H1 (cell line): ENCODE results near the gene AGBL1. TPM values are rescaled to one million over a fixed set of nuclear protein-coding genes. Genes with fewer than 3 reads are reported as not detected.
A peak's percentile ranks its signal among the peaks of the same experiment; 100 is the strongest.

Experiments
- CTCF ChIA-PET: fragments of 300-600 bp; sonication (Branson Sonifier 250); formaldehyde crosslinking; loops from one replicate; lab custom pipeline; 2021; ENCODE audit not compliant: partially characterized antibody; lab: Charles Lee
- POLR2A ChIA-PET: fragments of 300-600 bp; sonication (Branson Sonifier 250); formaldehyde crosslinking; loops from one replicate; lab custom pipeline; 2021; ENCODE audit warnings: inconsistent platforms; ENCODE audit not compliant: partially characterized antibody; lab: Charles Lee
- DNase-seq, 2 experiments: peaks; one replicate each; pipeline versions ENCODE4 v3.0.0 to v3.0.0-alpha.2; 2010 to 2022; ENCODE audit warnings: low spot score in 2 of 2, low read depth in 1 of 2, mixed read lengths in 1 of 2
- FAIRE-seq: peaks from 2 replicates; lab custom pipeline; 2011; peaks lifted over from hg19 to GRCh38; lab: Jason Lieb, UNC
- H2AFZ ChIP-seq: 2 replicates; pipeline ENCODE4 v1.8.1; 2012; ENCODE audit warnings: low read length, inconsistent platforms
- H2AK5ac ChIP-seq: 2 replicates; pipeline ENCODE4 v1.6.1; 2013; ENCODE audit warnings: low read depth, low read length
- H2BK120ac ChIP-seq: replicated peaks from 2 replicates; pipeline ENCODE3; 2013; ENCODE audit warnings: low read depth, low read length, inconsistent platforms
- H2BK12ac ChIP-seq: 2 replicates; pipeline ENCODE4 v1.6.1; 2013; ENCODE audit warnings: low read depth, low read length
- H2BK15ac ChIP-seq: 2 replicates; pipeline ENCODE4 v1.6.1; 2013; ENCODE audit warnings: low read length
- H2BK20ac ChIP-seq: 2 replicates; pipeline ENCODE4 v1.6.1; 2013; ENCODE audit warnings: low read length
- H2BK5ac ChIP-seq: 2 replicates; pipeline ENCODE4 v1.6.1; 2013; ENCODE audit warnings: low read depth, low read length
- H3K14ac ChIP-seq: 2 replicates; pipeline ENCODE4 v1.6.1; 2013; ENCODE audit warnings: inconsistent platforms; ENCODE audit not compliant: insufficient read length
- H3K18ac ChIP-seq: 2 replicates; pipeline ENCODE4 v1.6.1; 2013; ENCODE audit warnings: low read length; ENCODE audit errors: extremely low read depth
- H3K23ac ChIP-seq: 2 replicates; pipeline ENCODE4 v1.6.1; 2013; ENCODE audit warnings: inconsistent platforms; ENCODE audit not compliant: insufficient read length
- H3K23me2 ChIP-seq: 2 replicates; pipeline ENCODE4 v1.6.1; 2013; ENCODE audit warnings: low read depth, low read length
- H3K27ac ChIP-seq: 2 replicates; pipeline ENCODE4 v1.6.1; 2011; ENCODE audit warnings: low read depth, low read length, inconsistent platforms
- H3K27me3 ChIP-seq, 4 experiments: replicated peaks in 1 of 4; 1 replicate in 1 of 4; 2 replicates in 3 of 4; pipeline versions ENCODE4 v1.6.1 to v1.8.1; 2011 to 2013; ENCODE audit warnings: low read length in 3 of 4, mild to moderate bottlenecking in 3 of 4, inconsistent platforms in 2 of 4, mixed read lengths in 2 of 4, moderate library complexity in 1 of 4; ENCODE audit not compliant: control insufficient read depth in 3 of 4, insufficient read depth in 3 of 4; ENCODE audit errors: extremely low read depth in 1 of 4
- H3K36me3 ChIP-seq, 4 experiments: 2 replicates each; pipeline versions ENCODE4 v1.6.1 to v1.8.1; 2011 to 2013; ENCODE audit warnings: mild to moderate bottlenecking in 4 of 4, low read length in 3 of 4, moderate library complexity in 2 of 4, control low read depth in 1 of 4, inconsistent platforms in 1 of 4; ENCODE audit not compliant: insufficient read depth in 4 of 4, control insufficient read depth in 2 of 4
- H3K4ac ChIP-seq: replicated peaks from 2 replicates; pipeline ENCODE3; 2013; ENCODE audit warnings: low read length, low read depth, mixed read lengths, inconsistent platforms; ENCODE audit not compliant: insufficient read length
- H3K4me1 ChIP-seq, 4 experiments: replicated peaks in 1 of 4; 1 replicate in 1 of 4; 2 replicates in 3 of 4; pipeline versions ENCODE4 v1.6.1 to v1.8.1; 2011 to 2013; ENCODE audit warnings: low read length in 3 of 4, inconsistent platforms in 2 of 4, mixed read lengths in 1 of 4; ENCODE audit not compliant: insufficient read depth in 4 of 4, control insufficient read depth in 3 of 4
- H3K4me2 ChIP-seq, 2 experiments: 2 replicates each; pipeline versions ENCODE4 v1.6.1 to v1.8.1; 2011 to 2013; ENCODE audit warnings: low read depth in 2 of 2, low read length in 2 of 2, control low read depth in 1 of 2, inconsistent platforms in 1 of 2, mild to moderate bottlenecking in 1 of 2; ENCODE audit not compliant: insufficient read depth in 1 of 2
- H3K4me3 ChIP-seq, 4 experiments: fragments of 200-600, 300-600 bp in 1 of 4; sonication (generic), shearing (Covaris generic), sonication (Bioruptor Twin) in 1 of 4; 2 replicates each; pipeline versions ENCODE4 v1.5.1 to v1.8.1; 2011 to 2016; ENCODE audit warnings: low read length in 4 of 4, low read depth in 3 of 4, control low read depth in 2 of 4, inconsistent platforms in 2 of 4, mild to moderate bottlenecking in 2 of 4, mixed read lengths in 1 of 4, moderate library complexity in 1 of 4; ENCODE audit not compliant: insufficient read depth in 2 of 4; ENCODE audit errors: extremely low read depth in 1 of 4
- H3K56ac ChIP-seq: replicated peaks from 2 replicates; pipeline ENCODE3; 2013; ENCODE audit warnings: low read depth, mild to moderate bottlenecking, mixed read lengths, low read length, inconsistent platforms; ENCODE audit not compliant: insufficient read length
- H3K79me1 ChIP-seq: 2 replicates; pipeline ENCODE4 v1.6.1; 2013; ENCODE audit warnings: low read depth, low read length, control low read depth
- H3K79me2 ChIP-seq, 2 experiments: 2 replicates each; pipeline versions ENCODE4 v1.6.1 to v1.8.1; 2012 to 2013; ENCODE audit warnings: low read length in 2 of 2, mild to moderate bottlenecking in 2 of 2, inconsistent platforms in 1 of 2; ENCODE audit not compliant: insufficient read depth in 2 of 2, control insufficient read depth in 1 of 2
- H3K9ac ChIP-seq, 4 experiments: replicated peaks in 1 of 4; 1 replicate in 1 of 4; 2 replicates in 3 of 4; pipeline versions ENCODE4 v1.6.1 to v1.8.1; 2011 to 2013; ENCODE audit warnings: low read depth in 3 of 4, low read length in 3 of 4, control low read depth in 2 of 4, mild to moderate bottlenecking in 2 of 4, moderate library complexity in 2 of 4, inconsistent platforms in 1 of 4; ENCODE audit errors: extremely low read depth in 1 of 4
- H3K9me3 ChIP-seq, 2 experiments: 2 replicates each; pipeline versions ENCODE4 v1.6.1 to v1.8.1; 2012 to 2013; ENCODE audit warnings: mild to moderate bottlenecking in 2 of 2, moderate library complexity in 2 of 2, control low read depth in 1 of 2, inconsistent platforms in 1 of 2, low read depth in 1 of 2, low read length in 1 of 2, mixed read lengths in 1 of 2; ENCODE audit not compliant: insufficient read depth in 2 of 2
- H4K20me1 ChIP-seq, 2 experiments: replicated peaks in 1 of 2; 2 replicates each; pipeline versions ENCODE3 to v1.8.1; 2011 to 2013; ENCODE audit warnings: inconsistent platforms in 2 of 2, low read length in 2 of 2, mild to moderate bottlenecking in 1 of 2; ENCODE audit not compliant: insufficient read depth in 2 of 2, control insufficient read depth in 1 of 2
- H4K5ac ChIP-seq: 2 replicates; pipeline ENCODE4 v1.6.1; 2013; ENCODE audit warnings: low read length, low read depth, mixed read lengths, inconsistent platforms; ENCODE audit not compliant: insufficient read length
- H4K8ac ChIP-seq: 2 replicates; pipeline ENCODE4 v1.8.0; 2013; ENCODE audit warnings: mild to moderate bottlenecking, moderate library complexity, low read length, inconsistent platforms; ENCODE audit not compliant: insufficient read depth; ENCODE audit errors: extremely low read depth
- H4K91ac ChIP-seq: replicated peaks from 2 replicates; pipeline ENCODE3; 2013; ENCODE audit warnings: low read length, mixed read lengths, inconsistent platforms; ENCODE audit not compliant: insufficient read length
- ATF2 ChIP-seq: IDR thresholded peaks from 2 replicates; pipeline ENCODE4 v1.6.1; 2012; ENCODE audit warnings: low read length, inconsistent platforms
- CHD2 ChIP-seq: IDR thresholded peaks from 2 replicates; pipeline ENCODE4 v1.6.1; 2012; ENCODE audit warnings: low read length, improper control_type of control experiment
- CTCF ChIP-seq, 3 experiments: IDR thresholded peaks; 1 replicate in 2 of 3; 2 replicates in 1 of 3; pipeline versions ENCODE4 v1.5.1 to v1.6.1; 2011; ENCODE audit warnings: low read length in 3 of 3, mild to moderate bottlenecking in 3 of 3, inconsistent platforms in 2 of 3, low read depth in 1 of 3, moderate library complexity in 1 of 3; ENCODE audit not compliant: insufficient read depth in 1 of 3; ENCODE audit errors: control extremely low read depth in 1 of 3
- JUND ChIP-seq: IDR thresholded peaks from 2 replicates; pipeline ENCODE4 v1.6.1; 2011; ENCODE audit warnings: mild to moderate bottlenecking, improper control_type of control experiment, low read length
- KDM5A ChIP-seq: fragments of 200-600 bp; IDR thresholded peaks from 2 replicates; pipeline ENCODE4 v1.7.1; 2012; ENCODE audit warnings: mild to moderate bottlenecking, low read length, inconsistent platforms, mixed read lengths
- POLR2AphosphoS5 ChIP-seq: IDR thresholded peaks from 2 replicates; pipeline ENCODE4 v1.6.1; 2011; ENCODE audit warnings: low read depth, low read length
- SAP30 ChIP-seq: fragments of 300-600 bp; sonication (generic); IDR thresholded peaks from 2 replicates; pipeline ENCODE4 v1.7.1; 2012; ENCODE audit warnings: low read length, moderate library complexity, mild to moderate bottlenecking, inconsistent platforms; ENCODE audit not compliant: insufficient read depth, insufficient replicate concordance
- SP4 ChIP-seq: IDR thresholded peaks from 2 replicates; pipeline ENCODE4 v1.6.1; 2012; ENCODE audit warnings: low read length, inconsistent platforms
- TAF7 ChIP-seq: optimal IDR thresholded peaks from 2 replicates; pipeline ENCODE3; 2011; ENCODE audit warnings: low read depth, mild to moderate bottlenecking, inconsistent platforms, low read length, moderate library complexity, borderline replicate concordance
- TEAD4 ChIP-seq: IDR thresholded peaks from 2 replicates; pipeline ENCODE4 v1.6.1; 2012; ENCODE audit warnings: low read depth, low read length, inconsistent platforms, mixed read lengths
- WGBS, 2 experiments: shearing (Covaris generic) in 1 of 2; methylation state at CpG; one replicate each; pipeline versions ENCODE4 v1.1.6 to v1.1.7; 2013 to 2015; ENCODE audit warnings: low lambda C conversion rate in 2 of 2, mixed read lengths in 2 of 2, inconsistent platforms in 1 of 2, low coverage in 1 of 2, missing lambda C conversion rate in 1 of 2; ENCODE audit not compliant: insufficient replicate concordance in 2 of 2, insufficient coverage in 1 of 2, insufficient read length in 1 of 2; ENCODE audit errors: extremely low coverage in 1 of 2, missing lambda C conversion rate in 1 of 2; 5-methylcytosine and 5-hydroxymethylcytosine counted together
- polyA plus RNA-seq, 7 experiments: library from polyadenylated mRNA; depleted of rRNA in 3 of 7; stranded (reverse) in 5 of 7; unstranded in 2 of 7; fragments of >200 nt in 5 of 7; fragments of 200-250 nt in 2 of 7; gene quantifications; 1 replicate in 5 of 7; 2 replicates in 1 of 7; 4 replicates in 1 of 7; pipeline versions ENCODE4 v1.2.1 to v1.2.3, GENCODE V29; 2011 to 2013; ENCODE audit warnings: missing spikeins in 2 of 7, mixed read lengths in 2 of 7
- total RNA-seq: library from RNA; stranded (reverse); fragmentation: NEBNext Ultra II Directional; extraction: Animal tissue kit (Norgen Biotek cat#: 25700); gene quantifications from 2 replicates; pipeline ENCODE4 v1.2.1, GENCODE V29; 2021

AGBL1 gene
- total and polyA plus RNA-seq, 2 of the 8 experiments (the other 6 are each of a cell fraction or from before 2014, with no cell fraction given) = not detected

- H2BK5ac ChIP-seq = peak overlapping the region; percentile 20; the same call in 1 of the 2 replicates
- H3K36me3 ChIP-seq = no peaks in the 10 kb centered on the region
- H3K4me1 ChIP-seq = peaks cover 2 to 16% (median 7%) of the 10 kb centered on the region in 4 experiments; a peak in 5 of 7 replicates
- no peaks in the 10 kb centered on the region for H3K79me2 ChIP-seq
- H3K23me2 ChIP-seq = no peaks in the 10 kb centered on the region
- H4K20me1 ChIP-seq = no peaks in the 10 kb centered on the region
- H3K23ac ChIP-seq = no peak overlapping the region
- no peak overlapping the region for H4K91ac ChIP-seq
- ChIA-PET POLR2A (no interaction called here), CTCF (interaction anchor here (0.6 to 2.3 kb wide), 8 partner anchors 9 to 109 kb away, joined by 3 to 9 read pairs (median 4); partner anchors contain the start of gene AGBL1)
- no peak overlapping the region for H2BK15ac ChIP-seq
- WGBS, 2 experiments = 70% methylated on average over 6 of the region's 6 CpGs; no CpG with 5 or more reads in 1 of the 2 experiments
- DNase-seq (no peak), FAIRE-seq (no peak)
- H3K27ac ChIP-seq = no peak overlapping the region
- no peak overlapping the region for H3K14ac ChIP-seq
- no peak overlapping the region for H3K4ac ChIP-seq
- no peak overlapping the region for H3K9ac ChIP-seq
- H2BK12ac ChIP-seq = no peak overlapping the region
- no peak overlapping the region for H4K8ac ChIP-seq
- H3K79me1 ChIP-seq = no peaks in the 10 kb centered on the region
- no peaks in the 10 kb centered on the region for H3K9me3 ChIP-seq
- H2BK20ac ChIP-seq = peak overlapping the region; percentile 15; the same call in 1 of the 2 replicates
- H3K4me2 ChIP-seq = peak overlapping the region; percentile 4 to 7
- no peaks in the 10 kb centered on the region for H3K27me3 ChIP-seq
- no peak overlapping the region for H4K5ac ChIP-seq
- H3K4me3 ChIP-seq = no peak overlapping the region
- H2AK5ac ChIP-seq = no peak overlapping the region
- no peak overlapping the region for H2BK120ac ChIP-seq
- no peak overlapping the region; the same call in 1 of the 2 replicates for H2AFZ ChIP-seq
- H3K56ac ChIP-seq = no peak overlapping the region
- no peak overlapping the region for H3K18ac ChIP-seq
- TF ChIP-seq TEAD4 = no peak
- no peak for TF ChIP-seq POLR2AphosphoS5
- no peak for TF ChIP-seq ATF2
- no peak for TF ChIP-seq CHD2
- no peak for TF ChIP-seq SP4
- no peak for TF ChIP-seq JUND
- TF ChIP-seq CTCF (IDR thresholded peaks at IDR 0.05; ENCODE audit: control extremely low read depth in 1 of 3, insufficient read depth in 1 of 3, low read depth in 1 of 3, low read length in 3 of 3) = no peak
- TF ChIP-seq SAP30 = no peak
- no peak for TF ChIP-seq TAF7
- TF ChIP-seq KDM5A = no peak
These were observed 38.3 kb upstream of the AGBL1 start for GRCh38 chr15:86041399-86041798.
